HEK293 (cell line): ENCODE results near the gene PRKCE.

ENCODE experiments used
- BCL11A ChIP-seq: fragments of 450-650 bp; formaldehyde crosslinking; IDR thresholded peaks from 2 replicates; pipeline ENCODE4 v1.5.1; 2016; ENCODE audit warnings: low read depth, missing biosample characterization, missing genetic modification characterization
- BCL11B ChIP-seq: fragments of 450-650 bp; formaldehyde crosslinking; IDR thresholded peaks from 2 replicates; pipeline ENCODE4 v1.5.1; 2016; ENCODE audit warnings: low read depth, missing biosample characterization, missing genetic modification characterization
- KLF16 ChIP-seq: fragments of 450-650 bp; formaldehyde crosslinking; IDR thresholded peaks from 2 replicates; pipeline ENCODE4 v1.5.1; 2017; ENCODE audit warnings: missing biosample characterization, missing genetic modification characterization
- SP2 ChIP-seq: fragments of 450-650 bp; formaldehyde crosslinking; IDR thresholded peaks from 2 replicates; pipeline ENCODE4 v1.5.1; 2016; ENCODE audit warnings: missing biosample characterization, missing genetic modification characterization
- ZNF211 ChIP-seq: fragments of 450-650 bp; formaldehyde crosslinking; IDR thresholded peaks from 2 replicates; pipeline ENCODE4 v1.5.1; 2016; ENCODE audit warnings: low read depth, missing biosample characterization, missing genetic modification characterization
- ZNF324 ChIP-seq: fragments of 450-650 bp; formaldehyde crosslinking; IDR thresholded peaks from 2 replicates; pipeline ENCODE4 v1.5.1; 2016; ENCODE audit warnings: missing biosample characterization, missing genetic modification characterization
- ZNF501 ChIP-seq: fragments of 450-650 bp; formaldehyde crosslinking; IDR thresholded peaks from 2 replicates; pipeline ENCODE4 v1.5.1; 2016; ENCODE audit warnings: missing biosample characterization, missing genetic modification characterization
- TF ChIP-seq, protein P1 (sequence below): fragments of 450-650 bp; formaldehyde crosslinking; IDR thresholded peaks from 2 replicates; pipeline ENCODE4 v1.5.1; 2016; ENCODE audit warnings: missing biosample characterization, missing genetic modification characterization
- TF ChIP-seq, protein P2 (sequence below): fragments of 450-650 bp; formaldehyde crosslinking; IDR thresholded peaks from 2 replicates; pipeline ENCODE4 v1.5.1; 2016; ENCODE audit warnings: missing biosample characterization, missing genetic modification characterization
- TF ChIP-seq, protein P3 (sequence below): sonication (generic); formaldehyde crosslinking; IDR thresholded peaks from 2 replicates; pipeline ENCODE4 v1.8.1; 2022; ENCODE audit warnings: mild to moderate bottlenecking, moderate library complexity, missing genetic modification reagents
- TF ChIP-seq, protein P4 (sequence below): fragments of 450-650 bp; formaldehyde crosslinking; IDR thresholded peaks from 2 replicates; pipeline ENCODE4 v1.5.1; 2016; ENCODE audit warnings: missing biosample characterization, missing genetic modification characterization
- TF ChIP-seq, protein P5 (sequence below): fragments of 450-650 bp; formaldehyde crosslinking; IDR thresholded peaks from 2 replicates; pipeline ENCODE4 v1.5.1; 2016; ENCODE audit warnings: missing biosample characterization, missing genetic modification characterization

DNA sequence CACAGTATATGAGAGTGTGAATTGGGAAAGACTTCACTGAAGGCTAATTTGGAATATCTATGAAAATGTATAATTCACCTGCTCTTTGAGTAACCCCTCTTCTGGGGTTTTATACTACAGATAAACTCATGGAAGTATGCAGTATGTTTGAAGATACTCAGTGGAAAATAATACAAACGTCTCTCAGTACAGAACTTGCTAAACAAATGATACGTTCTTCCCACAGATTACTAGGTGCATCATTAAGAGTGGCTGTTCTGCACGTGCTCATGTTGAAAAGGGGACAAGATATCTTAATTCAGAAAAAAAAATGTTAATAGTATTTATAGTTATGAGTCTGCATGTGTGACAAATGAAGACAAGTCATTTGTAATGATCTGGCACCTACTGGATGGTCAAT is 575.5 kb downstream of the PRKCE start:
- TF ChIP-seq, protein P1, sequence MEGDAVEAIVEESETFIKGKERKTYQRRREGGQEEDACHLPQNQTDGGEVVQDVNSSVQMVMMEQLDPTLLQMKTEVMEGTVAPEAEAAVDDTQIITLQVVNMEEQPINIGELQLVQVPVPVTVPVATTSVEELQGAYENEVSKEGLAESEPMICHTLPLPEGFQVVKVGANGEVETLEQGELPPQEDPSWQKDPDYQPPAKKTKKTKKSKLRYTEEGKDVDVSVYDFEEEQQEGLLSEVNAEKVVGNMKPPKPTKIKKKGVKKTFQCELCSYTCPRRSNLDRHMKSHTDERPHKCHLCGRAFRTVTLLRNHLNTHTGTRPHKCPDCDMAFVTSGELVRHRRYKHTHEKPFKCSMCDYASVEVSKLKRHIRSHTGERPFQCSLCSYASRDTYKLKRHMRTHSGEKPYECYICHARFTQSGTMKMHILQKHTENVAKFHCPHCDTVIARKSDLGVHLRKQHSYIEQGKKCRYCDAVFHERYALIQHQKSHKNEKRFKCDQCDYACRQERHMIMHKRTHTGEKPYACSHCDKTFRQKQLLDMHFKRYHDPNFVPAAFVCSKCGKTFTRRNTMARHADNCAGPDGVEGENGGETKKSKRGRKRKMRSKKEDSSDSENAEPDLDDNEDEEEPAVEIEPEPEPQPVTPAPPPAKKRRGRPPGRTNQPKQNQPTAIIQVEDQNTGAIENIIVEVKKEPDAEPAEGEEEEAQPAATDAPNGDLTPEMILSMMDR: no peak
- TF ChIP-seq, protein P2, sequence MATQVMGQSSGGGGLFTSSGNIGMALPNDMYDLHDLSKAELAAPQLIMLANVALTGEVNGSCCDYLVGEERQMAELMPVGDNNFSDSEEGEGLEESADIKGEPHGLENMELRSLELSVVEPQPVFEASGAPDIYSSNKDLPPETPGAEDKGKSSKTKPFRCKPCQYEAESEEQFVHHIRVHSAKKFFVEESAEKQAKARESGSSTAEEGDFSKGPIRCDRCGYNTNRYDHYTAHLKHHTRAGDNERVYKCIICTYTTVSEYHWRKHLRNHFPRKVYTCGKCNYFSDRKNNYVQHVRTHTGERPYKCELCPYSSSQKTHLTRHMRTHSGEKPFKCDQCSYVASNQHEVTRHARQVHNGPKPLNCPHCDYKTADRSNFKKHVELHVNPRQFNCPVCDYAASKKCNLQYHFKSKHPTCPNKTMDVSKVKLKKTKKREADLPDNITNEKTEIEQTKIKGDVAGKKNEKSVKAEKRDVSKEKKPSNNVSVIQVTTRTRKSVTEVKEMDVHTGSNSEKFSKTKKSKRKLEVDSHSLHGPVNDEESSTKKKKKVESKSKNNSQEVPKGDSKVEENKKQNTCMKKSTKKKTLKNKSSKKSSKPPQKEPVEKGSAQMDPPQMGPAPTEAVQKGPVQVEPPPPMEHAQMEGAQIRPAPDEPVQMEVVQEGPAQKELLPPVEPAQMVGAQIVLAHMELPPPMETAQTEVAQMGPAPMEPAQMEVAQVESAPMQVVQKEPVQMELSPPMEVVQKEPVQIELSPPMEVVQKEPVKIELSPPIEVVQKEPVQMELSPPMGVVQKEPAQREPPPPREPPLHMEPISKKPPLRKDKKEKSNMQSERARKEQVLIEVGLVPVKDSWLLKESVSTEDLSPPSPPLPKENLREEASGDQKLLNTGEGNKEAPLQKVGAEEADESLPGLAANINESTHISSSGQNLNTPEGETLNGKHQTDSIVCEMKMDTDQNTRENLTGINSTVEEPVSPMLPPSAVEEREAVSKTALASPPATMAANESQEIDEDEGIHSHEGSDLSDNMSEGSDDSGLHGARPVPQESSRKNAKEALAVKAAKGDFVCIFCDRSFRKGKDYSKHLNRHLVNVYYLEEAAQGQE: no peak
- TF ChIP-seq, protein P3, sequence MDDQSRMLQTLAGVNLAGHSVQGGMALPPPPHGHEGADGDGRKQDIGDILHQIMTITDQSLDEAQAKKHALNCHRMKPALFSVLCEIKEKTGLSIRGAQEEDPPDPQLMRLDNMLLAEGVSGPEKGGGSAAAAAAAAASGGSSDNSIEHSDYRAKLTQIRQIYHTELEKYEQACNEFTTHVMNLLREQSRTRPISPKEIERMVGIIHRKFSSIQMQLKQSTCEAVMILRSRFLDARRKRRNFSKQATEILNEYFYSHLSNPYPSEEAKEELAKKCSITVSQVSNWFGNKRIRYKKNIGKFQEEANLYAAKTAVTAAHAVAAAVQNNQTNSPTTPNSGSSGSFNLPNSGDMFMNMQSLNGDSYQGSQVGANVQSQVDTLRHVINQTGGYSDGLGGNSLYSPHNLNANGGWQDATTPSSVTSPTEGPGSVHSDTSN (CRISPR knock-in tag): no peak
- TF ChIP-seq BCL11A (no peak), SP2 (tag by site-specific recombination) (no peak), ZNF324 (tag by site-specific recombination) (no peak), ZNF501 (tag by site-specific recombination) (no peak), KLF16 (tag by site-specific recombination) (no peak), BCL11B (tag by site-specific recombination) (no peak), ZNF211 (tag by site-specific recombination) (no peak)
- TF ChIP-seq, protein P4, sequence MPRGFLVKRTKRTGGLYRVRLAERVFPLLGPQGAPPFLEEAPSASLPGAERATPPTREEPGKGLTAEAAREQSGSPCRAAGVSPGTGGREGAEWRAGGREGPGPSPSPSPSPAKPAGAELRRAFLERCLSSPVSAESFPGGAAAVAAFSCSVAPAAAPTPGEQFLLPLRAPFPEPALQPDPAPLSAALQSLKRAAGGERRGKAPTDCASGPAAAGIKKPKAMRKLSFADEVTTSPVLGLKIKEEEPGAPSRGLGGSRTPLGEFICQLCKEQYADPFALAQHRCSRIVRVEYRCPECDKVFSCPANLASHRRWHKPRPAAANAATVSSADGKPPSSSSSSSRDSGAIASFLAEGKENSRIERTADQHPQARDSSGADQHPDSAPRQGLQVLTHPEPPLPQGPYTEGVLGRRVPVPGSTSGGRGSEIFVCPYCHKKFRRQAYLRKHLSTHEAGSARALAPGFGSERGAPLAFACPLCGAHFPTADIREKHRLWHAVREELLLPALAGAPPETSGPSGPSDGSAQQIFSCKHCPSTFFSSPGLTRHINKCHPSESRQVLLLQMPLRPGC (tag by site-specific recombination): no peak
- TF ChIP-seq, protein P5, sequence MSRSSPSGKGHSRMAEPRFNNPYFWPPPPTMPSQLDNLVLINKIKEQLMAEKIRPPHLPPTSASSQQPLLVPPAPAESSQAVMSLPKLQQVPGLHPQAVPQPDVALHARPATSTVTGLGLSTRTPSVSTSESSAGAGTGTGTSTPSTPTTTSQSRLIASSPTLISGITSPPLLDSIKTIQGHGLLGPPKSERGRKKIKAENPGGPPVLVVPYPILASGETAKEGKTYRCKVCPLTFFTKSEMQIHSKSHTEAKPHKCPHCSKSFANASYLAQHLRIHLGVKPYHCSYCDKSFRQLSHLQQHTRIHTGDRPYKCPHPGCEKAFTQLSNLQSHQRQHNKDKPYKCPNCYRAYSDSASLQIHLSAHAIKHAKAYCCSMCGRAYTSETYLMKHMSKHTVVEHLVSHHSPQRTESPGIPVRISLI: no peak
